Thyroid gland (tissue), 4 donors: ENCODE results near the gene LNPEP.

Experiments
- POLR2A ChIP-seq, 2 donors: fragments of 450-650 bp; IDR thresholded peaks; one replicate each; pipeline ENCODE4 v1.6.1; 2017; ENCODE audit warnings: antibody characterized with exemption in 2 of 2, mild to moderate bottlenecking in 2 of 2, moderate library complexity in 1 of 2
- TF ChIP-seq, protein P1 (sequence below), 6 experiments: fragments of 200-600 bp in 3 of 6; fragments of 450-650 bp in 3 of 6; sonication (generic) in 3 of 6; IDR thresholded peaks; one replicate each; pipeline ENCODE4 v1.5.1; 2016 to 2019; ENCODE audit warnings: antibody characterized with exemption in 6 of 6, mild to moderate bottlenecking in 2 of 6, inconsistent platforms in 1 of 6, moderate library complexity in 1 of 6

DNA sequence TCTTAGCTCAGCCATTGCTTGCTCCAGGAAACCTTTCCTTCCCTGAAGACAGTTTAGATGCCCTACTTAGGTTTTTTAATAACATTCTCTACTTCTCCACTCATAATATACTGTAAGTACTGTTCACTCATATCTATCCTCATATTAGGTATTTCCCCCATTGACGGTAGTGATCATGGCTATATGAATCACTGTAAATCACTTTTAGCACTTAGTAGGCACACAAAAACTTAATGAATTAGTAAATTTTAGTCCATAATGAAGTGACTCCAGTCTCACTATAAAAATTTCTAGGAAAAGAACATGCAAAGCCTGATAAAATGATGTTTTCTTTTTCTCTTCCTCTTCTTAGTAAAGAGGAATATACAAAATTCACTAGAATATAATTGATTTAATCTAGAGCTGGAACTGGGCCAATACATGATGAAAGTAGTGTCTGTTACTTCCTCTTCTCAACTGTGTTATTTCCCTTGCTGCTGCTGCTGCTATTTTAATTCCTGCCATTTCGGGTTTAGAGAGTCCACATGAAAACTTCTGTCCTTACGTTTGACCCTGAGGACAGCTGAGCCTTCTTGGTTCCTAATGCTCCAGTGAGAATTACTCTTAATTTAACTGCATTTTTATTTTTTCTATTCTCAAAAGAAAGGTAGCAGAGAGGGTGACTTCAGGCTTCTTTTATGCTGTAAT, 73.5 kb downstream of the LNPEP start:
- TF ChIP-seq POLR2A (IDR thresholded peaks at IDR 0.05), result no peak
- TF ChIP-seq, protein P1, sequence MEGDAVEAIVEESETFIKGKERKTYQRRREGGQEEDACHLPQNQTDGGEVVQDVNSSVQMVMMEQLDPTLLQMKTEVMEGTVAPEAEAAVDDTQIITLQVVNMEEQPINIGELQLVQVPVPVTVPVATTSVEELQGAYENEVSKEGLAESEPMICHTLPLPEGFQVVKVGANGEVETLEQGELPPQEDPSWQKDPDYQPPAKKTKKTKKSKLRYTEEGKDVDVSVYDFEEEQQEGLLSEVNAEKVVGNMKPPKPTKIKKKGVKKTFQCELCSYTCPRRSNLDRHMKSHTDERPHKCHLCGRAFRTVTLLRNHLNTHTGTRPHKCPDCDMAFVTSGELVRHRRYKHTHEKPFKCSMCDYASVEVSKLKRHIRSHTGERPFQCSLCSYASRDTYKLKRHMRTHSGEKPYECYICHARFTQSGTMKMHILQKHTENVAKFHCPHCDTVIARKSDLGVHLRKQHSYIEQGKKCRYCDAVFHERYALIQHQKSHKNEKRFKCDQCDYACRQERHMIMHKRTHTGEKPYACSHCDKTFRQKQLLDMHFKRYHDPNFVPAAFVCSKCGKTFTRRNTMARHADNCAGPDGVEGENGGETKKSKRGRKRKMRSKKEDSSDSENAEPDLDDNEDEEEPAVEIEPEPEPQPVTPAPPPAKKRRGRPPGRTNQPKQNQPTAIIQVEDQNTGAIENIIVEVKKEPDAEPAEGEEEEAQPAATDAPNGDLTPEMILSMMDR (IDR thresholded peaks at IDR 0.05), result no peak
